ENCODE data around the gene NUS1. TPM values are rescaled to one million over a fixed set of nuclear protein-coding genes. Genes with fewer than 3 reads are reported as not detected.

The NUS1 gene
- total and polyA plus RNA-seq, 9 of the 15 experiments (the other 6 are each of a cell fraction or from before 2014, with no cell fraction given): 16.3 to 53.7 (median 26.4) TPM

- TF ChIP-seq ZNF318 (IDR thresholded peaks at IDR 0.05; ENCODE audit: borderline replicate concordance in 1 of 2, low read depth in 1 of 2) (no peak), ZBTB11 (CRISPR knock-in tag; IDR thresholded peaks at IDR 0.05) (peak in 2 of 3 experiments; percentile 45 to 90; a peak in 3 of 6 replicates), SAFB (IDR thresholded peaks at IDR 0.05; ENCODE audit: borderline replicate concordance, low read depth, low read length) (peak; percentile 81), SIN3B (IDR thresholded peaks at IDR 0.05; ENCODE audit: low read depth) (peak; percentile 79; the same call in 1 of the 2 replicates), ESRRA (IDR thresholded peaks at IDR 0.05; ENCODE audit: borderline replicate concordance, low read depth) (0 out of 2 replicates have a peak, but pooled peaks have one; percentile 51), E2F5 (CRISPR knock-in tag; IDR thresholded peaks at IDR 0.05) (no peak), RAD21 (CRISPR knock-in tag; conservative IDR thresholded peaks at IDR 0.05 in 1 of 2, IDR thresholded peaks at IDR 0.05 in 1 of 2) (0 out of 4 replicates have a peak, but pooled peaks of 1 of the 2 experiments have one; percentile 16), MXD1 (CRISPR knock-in tag; IDR thresholded peaks at IDR 0.05; ENCODE audit: borderline replicate concordance, poor library complexity, severe bottlenecking) (no peak), STAT5A (IDR thresholded peaks at IDR 0.05; ENCODE audit: borderline replicate concordance, low read length) (peak; percentile 44; the same call in 1 of the 2 replicates), CBX3 (IDR thresholded peaks at IDR 0.05; ENCODE audit: borderline replicate concordance in 1 of 2, low read length in 2 of 2) (peak in 1 of 2 experiments; percentile 76; a peak in 1 of 3 replicates)
Observed at GRCh38 chr6:117674991-117675657, at the start of gene NUS1 (continued).
